GM18858 (cell line): Measurements from ENCODE around the gene HRAS.

Experiments
- ATAC-seq: cut with Tn5 transposase; IDR thresholded peaks from one replicate; pipeline ENCODE4 v1.9.1; 2021; ENCODE audit not compliant: unreplicated experiment

HRAS gene

GRCh38 chr11:567629-568292 lies 32.4 kb upstream of the HRAS start:
- ATAC-seq: no peak

- no peak for ATAC-seq
These were observed 31.7 kb upstream of the HRAS start for GRCh38 chr11:567011-567628.

GRCh38 chr11:565921-566509 lies 30.6 kb upstream of the HRAS start:
- ATAC-seq: no peak

GRCh38 chr11:563812-564578 lies 28.6 kb upstream of the HRAS start:
- ATAC-seq: no peak

GRCh38 chr11:563066-563811 lies 27.9 kb upstream of the HRAS start:
- ATAC-seq: no peak

GRCh38 chr11:562046-562645 lies 26.8 kb upstream of the HRAS start:
- ATAC-seq: no peak

GRCh38 chr11:561148-562003 lies 26.0 kb upstream of the HRAS start:
- peak; percentile 24 for ATAC-seq

- ATAC-seq: peak; percentile 43
These were observed 25.1 kb upstream of the HRAS start, which contains the start of the genes LMNTD2 and RASSF7 for GRCh38 chr11:560305-561147. LMNTD2 (minus strand) TSS chr11:560738; CDS start chr11:560716, 22 bp downstream. RASSF7 (plus strand) TSS chr11:560970; CDS start chr11:561769, 799 bp downstream.

GRCh38 chr11:559712-560304 lies 24.4 kb upstream of the HRAS start:
- ATAC-seq: no peak

- ATAC-seq: no peak
These were observed 23.7 kb upstream of the HRAS start for GRCh38 chr11:559020-559620.

GRCh38 chr11:558503-558902 lies 23.1 kb upstream of the HRAS start:
- no peak for ATAC-seq

- no peak for ATAC-seq
These were observed 22.2 kb upstream of the HRAS start for GRCh38 chr11:557328-558132.

- ATAC-seq: no peak
These were observed 21.4 kb upstream of the HRAS start for GRCh38 chr11:556662-557256.

- no peak for ATAC-seq
These were observed 20.6 kb upstream of the HRAS start for GRCh38 chr11:555780-556661.

- ATAC-seq: no peak
These were observed 19.9 kb upstream of the HRAS start for GRCh38 chr11:555227-555779.
